ENCODE data around the gene GULP1.
A peak's percentile ranks its signal among the peaks of the same experiment; 100 is the strongest.
"Not testable (repeated sequence)": the region's sequence is repeated elsewhere in the genome, so short reads cannot be mapped to it uniquely, and the experiment has no call there.

Gene GULP1

GRCh38 chr2:188449561-188449960 lies 157.9 kb downstream of the GULP1 start:
- TF ChIP-seq CTCF (IDR thresholded peaks at IDR 0.05; ENCODE audit: low read depth, low read length, missing control alignments) = no peak
- in situ Hi-C loops (cut with HindIII; ENCODE audit: low sequenced_read_pairs) = no loop called here
- DNase-seq (ENCODE audit: low read depth) = no peak
- H3K4me3 ChIP-seq (ENCODE audit: low read depth, low read length) = no peak overlapping the region

- in situ Hi-C loops (cut with HindIII; ENCODE audit: low sequenced_read_pairs) = no loop called here
- TF ChIP-seq CTCF (IDR thresholded peaks at IDR 0.05; ENCODE audit: low read depth, low read length, missing control alignments) = no peak
- DNase-seq (ENCODE audit: low read depth) = no peak
- H3K4me3 ChIP-seq (ENCODE audit: low read depth, low read length) = no peak overlapping the region
Measured at GRCh38 chr2:188449971-188450370, 158.3 kb downstream of the GULP1 start.

DNA sequence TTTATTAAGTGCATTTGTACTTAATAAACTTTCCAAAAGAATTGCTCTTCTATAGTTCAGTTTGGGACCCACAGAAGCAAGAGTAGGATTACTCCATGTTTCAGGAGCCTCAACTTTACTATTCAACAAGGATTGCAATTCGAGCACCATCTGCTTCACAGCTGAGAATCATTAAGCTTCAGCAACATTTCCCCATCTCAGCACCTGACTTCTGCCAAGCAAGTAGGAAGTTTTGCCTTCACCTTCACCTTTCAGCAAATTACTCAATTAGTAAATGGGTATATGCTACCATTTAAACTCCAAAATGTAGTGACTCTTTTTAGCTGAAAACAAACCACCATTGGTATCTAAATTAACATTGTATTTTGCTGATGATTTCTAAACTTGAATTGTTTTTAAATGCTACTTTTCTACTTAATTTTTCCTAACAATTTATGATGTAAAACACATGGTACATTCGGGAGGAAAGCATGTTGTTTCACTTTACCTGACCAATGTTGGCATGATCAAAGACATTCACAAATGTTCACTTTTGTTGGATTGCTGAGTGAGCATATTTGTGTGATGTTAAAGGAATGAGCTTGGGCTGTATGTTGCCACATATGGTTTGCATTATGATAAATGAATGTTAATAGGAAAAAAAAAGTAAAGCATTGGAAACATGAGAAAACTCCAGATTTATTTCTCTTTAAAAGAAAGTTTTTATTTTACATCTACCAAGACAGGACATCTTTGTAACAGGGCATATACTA lies 159.2 kb downstream of the GULP1 start:
- no peak overlapping the region for H3K4me3 ChIP-seq (ENCODE audit: low read depth, low read length)
- DNase-seq (ENCODE audit: low read depth) = peak; percentile 45
- TF ChIP-seq CTCF (IDR thresholded peaks at IDR 0.05; ENCODE audit: low read depth, low read length, missing control alignments) = no peak
- in situ Hi-C loops (cut with HindIII; ENCODE audit: low sequenced_read_pairs) = no loop called here

GRCh38 chr2:188452084-188452483 lies 160.4 kb downstream of the GULP1 start:
- in situ Hi-C loops (cut with HindIII; ENCODE audit: low sequenced_read_pairs) = no loop called here
- no peak overlapping the region for H3K4me3 ChIP-seq (ENCODE audit: low read depth, low read length)
- TF ChIP-seq CTCF (IDR thresholded peaks at IDR 0.05; ENCODE audit: low read depth, low read length, missing control alignments) = no peak
- DNase-seq (ENCODE audit: low read depth) = no peak

DNA sequence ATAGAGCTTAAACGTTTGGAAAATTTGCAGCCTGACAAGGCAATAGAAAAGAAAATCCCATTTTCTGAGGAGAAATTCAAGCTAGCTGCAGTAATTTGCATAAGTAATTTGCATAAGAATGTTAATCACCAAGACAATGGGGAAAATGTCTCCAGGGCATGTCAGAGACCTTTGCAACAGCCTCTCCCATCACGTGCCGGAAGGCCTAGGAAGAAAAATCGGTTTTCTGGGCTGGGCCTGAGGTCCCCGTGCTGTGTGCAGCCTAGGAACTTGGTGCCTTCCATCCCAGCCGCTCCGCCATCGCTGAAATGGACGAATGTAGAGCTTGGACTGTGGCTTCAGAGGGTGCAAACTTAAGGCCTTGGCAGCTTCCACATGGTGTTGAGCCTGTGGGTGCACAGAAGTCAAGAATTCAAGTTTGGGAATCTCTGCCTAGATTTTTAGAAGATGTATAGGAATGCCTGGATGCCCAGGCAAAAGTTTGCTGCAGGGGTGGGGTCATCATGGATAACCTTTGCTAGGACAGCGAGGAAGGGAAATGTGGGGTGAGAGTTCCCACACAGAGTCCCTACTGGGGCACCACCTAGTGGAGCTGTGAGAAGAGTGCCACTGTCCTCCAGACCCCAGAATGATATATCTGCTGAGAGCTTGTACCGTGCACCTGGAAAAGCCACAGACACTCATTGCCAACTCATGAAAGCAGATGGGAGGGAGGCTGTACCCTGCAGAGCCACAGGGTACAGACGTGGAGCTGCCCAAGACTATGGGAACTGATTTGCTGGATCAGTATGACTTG lies 164.6 kb downstream of the GULP1 start:
- peak; percentile 23 for TF ChIP-seq CTCF (IDR thresholded peaks at IDR 0.05; ENCODE audit: low read depth, low read length, missing control alignments)
- no peak for DNase-seq (ENCODE audit: low read depth)
- in situ Hi-C loops (cut with HindIII; ENCODE audit: low sequenced_read_pairs) = no loop called here
- no peak overlapping the region for H3K4me3 ChIP-seq (ENCODE audit: low read depth, low read length)

DNA sequence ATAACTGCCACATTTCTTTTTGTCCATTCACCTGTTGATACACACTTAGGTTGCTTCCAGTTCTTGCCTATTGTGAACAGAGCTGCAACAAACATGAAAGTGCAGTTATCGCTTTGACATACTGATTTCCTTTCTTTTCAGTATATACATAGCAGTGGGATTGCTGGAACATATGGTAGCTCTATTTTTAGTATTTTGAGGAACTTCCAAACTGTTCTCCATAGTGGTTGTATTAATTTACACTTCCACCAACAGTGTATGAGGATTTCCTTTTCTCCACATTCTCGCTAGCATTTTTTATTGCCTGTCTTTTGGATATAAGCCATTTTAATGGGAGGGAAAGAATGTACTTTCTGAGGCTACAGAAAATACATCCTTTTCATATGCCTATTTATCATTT lies 167.4 kb downstream of the GULP1 start:
- no peak overlapping the region for H3K4me3 ChIP-seq (ENCODE audit: low read depth, low read length)
- in situ Hi-C loops (cut with HindIII; ENCODE audit: low sequenced_read_pairs) = no loop called here
- no peak for DNase-seq (ENCODE audit: low read depth)
- no peak for TF ChIP-seq CTCF (IDR thresholded peaks at IDR 0.05; ENCODE audit: low read depth, low read length, missing control alignments)

DNA sequence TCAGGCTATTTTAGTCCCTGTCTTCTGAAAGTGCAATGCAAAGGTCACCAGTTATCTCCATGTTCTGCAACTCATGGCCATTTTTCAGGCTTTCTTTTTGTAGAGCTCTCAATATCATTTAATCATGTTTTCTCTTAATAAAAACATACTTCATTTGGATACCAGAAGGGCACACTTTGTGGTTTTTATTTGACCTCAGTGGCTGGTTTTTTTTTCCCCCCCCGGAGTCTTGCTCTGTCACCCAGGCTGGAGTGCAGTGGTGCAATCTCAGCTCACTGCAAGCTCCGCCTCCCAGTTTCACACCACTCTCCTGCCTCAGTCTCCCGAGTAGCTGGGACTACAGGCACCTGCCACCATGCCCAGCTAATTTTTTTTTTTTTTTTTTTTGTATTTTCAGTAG lies 174.4 kb downstream of the GULP1 start:
- DNase-seq (ENCODE audit: low read depth); in situ Hi-C loops (cut with HindIII; ENCODE audit: low sequenced_read_pairs); H3K4me3 ChIP-seq (ENCODE audit: low read depth, low read length): not testable (repeated sequence)

Data from astrocyte of the cerebellum (primary cell).